ENCODE measurements around the gene LGALS9.
"Not testable (repeated sequence)": the region's sequence is repeated elsewhere in the genome, so short reads cannot be mapped to it uniquely, and the experiment has no call there.

LGALS9 gene

DNA sequence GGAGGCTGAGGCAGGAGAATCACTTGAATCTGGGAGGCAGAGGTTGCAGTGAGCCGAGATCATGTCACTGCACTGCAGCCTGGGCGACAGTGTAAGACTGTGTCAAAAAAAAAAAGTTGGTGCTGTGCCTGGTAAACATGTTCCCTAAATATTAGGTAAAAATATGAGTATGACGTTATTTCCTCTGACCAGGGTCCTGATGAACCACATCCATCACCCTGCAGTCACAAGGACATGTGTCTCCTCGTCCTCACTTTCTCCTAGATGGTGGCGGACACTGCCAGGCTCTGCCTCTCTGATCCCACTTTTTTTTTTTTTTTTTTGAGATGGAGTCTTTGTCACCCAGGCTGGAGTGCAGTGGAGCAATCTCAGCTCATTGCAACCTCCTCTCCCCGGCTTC, 28.7 kb downstream of the LGALS9 start:
- H3K36me3 ChIP-seq (ENCODE audit: control insufficient read depth, low read depth, low read length), result no peaks in the 10 kb centered on the region
- H3K27ac ChIP-seq (ENCODE audit: low read length), result no peak overlapping the region
- H3K9ac ChIP-seq (ENCODE audit: low read length), result no peak overlapping the region
- no peaks in the 10 kb centered on the region for H3K9me3 ChIP-seq (ENCODE audit: control insufficient read depth, low read depth, low read length)
- no peaks in the 10 kb centered on the region for H3K4me1 ChIP-seq (ENCODE audit: control insufficient read depth, low read depth, low read length)
- H3K27me3 ChIP-seq (ENCODE audit: control insufficient read depth, insufficient read depth, low read length), result no peaks in the 10 kb centered on the region
- H3K4me3 ChIP-seq (ENCODE audit: low read length), result no peak overlapping the region

DNA sequence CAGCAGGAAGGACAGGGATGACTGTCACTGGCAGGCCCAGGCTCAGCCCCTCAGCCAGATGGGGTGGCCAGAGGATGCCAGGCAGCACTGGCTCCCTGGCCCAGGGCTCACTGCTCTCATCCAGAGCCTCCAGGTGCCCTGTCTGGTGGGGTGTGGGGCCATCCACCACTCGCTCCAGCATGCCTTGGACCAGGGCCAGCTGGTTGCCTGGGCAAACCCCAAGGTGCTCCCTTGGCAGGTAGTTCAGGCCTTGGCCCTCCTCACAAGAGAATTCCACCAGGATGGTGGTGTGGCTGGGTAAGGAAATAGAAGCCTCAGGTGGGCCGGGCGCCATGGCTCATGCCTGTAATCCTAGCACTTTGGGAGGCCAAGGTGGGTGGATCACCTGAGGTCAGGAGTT, 29.4 kb downstream of the LGALS9 start:
- H3K4me3 ChIP-seq (ENCODE audit: low read length), result no peak overlapping the region
- no peaks in the 10 kb centered on the region for H3K36me3 ChIP-seq (ENCODE audit: control insufficient read depth, low read depth, low read length)
- no peak overlapping the region for H3K9ac ChIP-seq (ENCODE audit: low read length)
- H3K9me3 ChIP-seq (ENCODE audit: control insufficient read depth, low read depth, low read length), result no peaks in the 10 kb centered on the region
- H3K27ac ChIP-seq (ENCODE audit: low read length), result no peak overlapping the region
- H3K27me3 ChIP-seq (ENCODE audit: control insufficient read depth, insufficient read depth, low read length), result no peaks in the 10 kb centered on the region
- H3K4me1 ChIP-seq (ENCODE audit: control insufficient read depth, low read depth, low read length), result no peaks in the 10 kb centered on the region

DNA sequence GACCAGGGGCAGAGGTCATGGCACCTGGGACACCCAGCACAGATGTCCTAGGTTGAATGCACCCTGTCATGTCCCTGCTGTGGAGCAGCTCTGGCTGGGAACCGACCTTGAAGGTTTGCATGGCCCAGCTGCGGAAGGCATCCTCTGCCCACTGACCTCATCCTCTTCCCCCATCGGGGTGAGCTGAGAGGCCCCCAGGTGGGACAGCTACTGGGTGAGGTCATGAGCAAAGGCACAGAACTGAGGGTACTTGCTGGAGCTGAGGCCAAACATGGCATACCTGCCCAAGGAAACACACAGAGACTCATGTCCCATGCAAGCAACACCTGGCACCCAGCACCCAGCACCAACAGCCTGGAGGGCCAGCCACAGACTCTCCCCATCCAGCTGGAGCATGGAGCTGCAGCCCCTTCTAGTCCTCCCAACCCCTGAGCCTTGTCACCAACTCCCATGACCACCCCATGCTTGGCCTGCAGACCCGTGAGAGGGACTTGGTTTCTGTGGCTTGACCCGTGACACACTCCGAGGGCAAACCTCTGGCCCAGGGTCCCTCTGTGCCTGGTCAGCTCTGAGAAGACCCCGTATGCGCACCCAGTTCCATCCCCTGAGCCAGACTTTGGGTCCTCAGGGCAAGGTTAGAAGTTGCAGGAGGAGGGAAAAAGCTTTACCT, 33.1 kb downstream of the LGALS9 start:
- Histone ChIP-seq H3K27ac (ENCODE audit: low read length) (no peak overlapping the region), H3K9me3 (ENCODE audit: control insufficient read depth, low read depth, low read length) (no peaks in the 10 kb centered on the region), H3K36me3 (ENCODE audit: control insufficient read depth, low read depth, low read length) (no peaks in the 10 kb centered on the region), H3K4me1 (ENCODE audit: control insufficient read depth, low read depth, low read length) (no peaks in the 10 kb centered on the region), H3K4me3 (ENCODE audit: low read length) (no peak overlapping the region), H3K9ac (ENCODE audit: low read length) (no peak overlapping the region), H3K27me3 (ENCODE audit: control insufficient read depth, insufficient read depth, low read length) (no peaks in the 10 kb centered on the region)

DNA sequence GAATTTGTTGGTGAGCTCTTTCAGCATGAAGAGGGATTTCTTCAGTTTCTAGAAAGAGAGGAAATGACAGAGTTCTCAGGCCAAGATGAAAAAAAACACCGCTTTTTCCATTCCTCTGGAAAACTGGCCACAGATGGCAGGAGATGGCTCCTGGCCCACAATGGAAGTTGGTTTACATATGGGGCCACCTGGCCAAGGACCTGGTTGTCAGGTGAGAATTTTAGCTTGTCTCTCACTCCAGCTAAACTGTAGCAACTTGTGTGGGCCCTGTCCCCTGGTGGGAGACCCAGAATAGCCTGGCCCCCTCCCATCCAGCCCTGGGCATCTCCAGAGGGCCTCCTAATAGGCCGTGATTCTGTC, 33.6 kb downstream of the LGALS9 start:
- Histone ChIP-seq H3K4me1 (ENCODE audit: control insufficient read depth, low read depth, low read length) (no peaks in the 10 kb centered on the region), H3K27me3 (ENCODE audit: control insufficient read depth, insufficient read depth, low read length) (no peaks in the 10 kb centered on the region), H3K9me3 (ENCODE audit: control insufficient read depth, low read depth, low read length) (no peaks in the 10 kb centered on the region), H3K4me3 (ENCODE audit: low read length) (no peak overlapping the region), H3K36me3 (ENCODE audit: control insufficient read depth, low read depth, low read length) (no peaks in the 10 kb centered on the region), H3K27ac (ENCODE audit: low read length) (no peak overlapping the region), H3K9ac (ENCODE audit: low read length) (no peak overlapping the region)

DNA sequence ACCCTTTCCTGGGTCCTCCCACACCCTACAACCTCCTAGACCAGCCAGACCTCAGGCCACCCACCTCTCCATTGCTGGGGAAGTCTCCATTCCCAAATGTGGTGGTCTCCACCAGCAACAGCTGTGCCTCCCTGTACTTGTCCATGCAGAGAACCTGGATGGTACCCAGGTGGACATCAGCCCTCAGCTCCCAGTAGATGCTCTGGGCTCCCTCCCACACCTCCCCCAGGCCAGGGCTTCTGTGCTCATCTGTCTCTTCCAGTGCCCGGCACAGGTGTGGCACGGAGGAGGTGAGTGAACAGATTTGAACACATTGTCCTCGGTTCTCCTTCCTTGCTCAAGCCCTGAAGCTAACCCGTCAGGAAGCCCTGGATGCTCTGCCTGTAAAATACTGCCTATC, 34.6 kb downstream of the LGALS9 start:
- H3K27ac ChIP-seq (ENCODE audit: low read length), result no peak overlapping the region
- no peaks in the 10 kb centered on the region for H3K36me3 ChIP-seq (ENCODE audit: control insufficient read depth, low read depth, low read length)
- no peak overlapping the region for H3K9ac ChIP-seq (ENCODE audit: low read length)

DNA sequence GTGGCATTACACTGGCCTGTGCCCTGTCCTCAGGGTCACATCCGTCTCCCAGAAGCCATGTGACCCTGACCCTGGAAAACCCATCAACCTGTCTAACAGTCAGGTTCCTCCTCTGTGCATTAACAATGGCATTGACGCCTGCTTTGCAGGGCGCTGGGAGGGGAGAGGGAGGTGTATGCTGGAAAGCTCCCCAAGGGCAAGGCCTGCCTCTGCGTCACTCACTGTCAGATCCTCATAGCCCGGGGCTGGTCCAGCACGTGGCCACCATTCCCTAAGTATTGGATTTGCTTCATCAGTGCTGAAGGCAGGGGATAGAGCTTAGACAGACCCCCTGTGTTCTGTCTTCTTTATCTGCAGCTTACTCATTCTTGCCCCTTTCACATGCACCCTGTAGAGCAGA, 35.3 kb downstream of the LGALS9 start:
- not testable (repeated sequence) for H3K4me3 ChIP-seq (ENCODE audit: low read length); H3K9ac ChIP-seq (ENCODE audit: low read length); H3K4me1 ChIP-seq (ENCODE audit: control insufficient read depth, low read depth, low read length); H3K9me3 ChIP-seq (ENCODE audit: control insufficient read depth, low read depth, low read length); H3K27me3 ChIP-seq (ENCODE audit: control insufficient read depth, insufficient read depth, low read length); H3K27ac ChIP-seq (ENCODE audit: low read length); H3K36me3 ChIP-seq (ENCODE audit: control insufficient read depth, low read depth, low read length)

More for the DNA sequence above, 34.6 kb downstream of the LGALS9 start:
- no peak overlapping the region for H3K4me3 ChIP-seq (ENCODE audit: low read length)
- no peaks in the 10 kb centered on the region for H3K9me3 ChIP-seq (ENCODE audit: control insufficient read depth, low read depth, low read length)
- no peaks in the 10 kb centered on the region for H3K4me1 ChIP-seq (ENCODE audit: control insufficient read depth, low read depth, low read length)
- no peaks in the 10 kb centered on the region for H3K27me3 ChIP-seq (ENCODE audit: control insufficient read depth, insufficient read depth, low read length)

DNA sequence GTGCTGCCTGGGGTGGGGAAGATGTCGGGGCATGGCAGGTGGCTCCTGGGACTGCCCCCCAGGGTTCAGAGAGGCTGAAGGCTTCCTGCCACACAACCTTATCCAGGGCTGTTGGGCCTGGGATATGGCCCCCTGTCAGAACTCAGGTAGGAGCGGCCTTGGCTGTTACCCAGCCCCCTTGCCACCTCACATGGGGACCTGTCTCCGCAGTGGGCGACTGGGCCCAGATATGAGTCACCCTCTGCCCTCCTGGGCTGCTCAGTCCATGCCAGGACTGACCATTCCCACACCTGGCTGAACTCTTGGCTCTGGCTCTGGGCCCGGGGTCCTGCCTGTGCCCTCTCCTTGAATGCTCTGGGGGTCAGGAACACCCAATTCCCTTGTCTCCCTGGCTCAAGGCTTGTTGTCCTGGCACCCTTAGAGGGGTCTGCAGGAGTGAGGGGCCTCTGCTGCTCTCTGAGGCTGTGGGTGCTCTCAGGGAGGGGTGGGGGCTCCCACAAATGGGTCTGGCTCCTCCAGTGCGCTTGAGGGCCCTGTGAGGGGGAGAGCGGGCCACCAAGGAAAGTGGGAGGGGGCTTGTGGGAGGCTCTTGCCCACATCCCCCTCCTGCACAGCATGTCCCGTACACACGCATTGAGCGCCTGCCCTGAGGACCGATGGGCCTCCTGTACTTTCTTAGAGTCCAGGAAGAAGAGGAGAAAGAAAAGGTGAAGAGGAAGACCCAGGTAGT, 36.0 kb downstream of the LGALS9 start:
- Histone ChIP-seq H3K36me3 (ENCODE audit: control insufficient read depth, low read depth, low read length) (no peaks in the 10 kb centered on the region), H3K27ac (ENCODE audit: low read length) (no peak overlapping the region)

DNA sequence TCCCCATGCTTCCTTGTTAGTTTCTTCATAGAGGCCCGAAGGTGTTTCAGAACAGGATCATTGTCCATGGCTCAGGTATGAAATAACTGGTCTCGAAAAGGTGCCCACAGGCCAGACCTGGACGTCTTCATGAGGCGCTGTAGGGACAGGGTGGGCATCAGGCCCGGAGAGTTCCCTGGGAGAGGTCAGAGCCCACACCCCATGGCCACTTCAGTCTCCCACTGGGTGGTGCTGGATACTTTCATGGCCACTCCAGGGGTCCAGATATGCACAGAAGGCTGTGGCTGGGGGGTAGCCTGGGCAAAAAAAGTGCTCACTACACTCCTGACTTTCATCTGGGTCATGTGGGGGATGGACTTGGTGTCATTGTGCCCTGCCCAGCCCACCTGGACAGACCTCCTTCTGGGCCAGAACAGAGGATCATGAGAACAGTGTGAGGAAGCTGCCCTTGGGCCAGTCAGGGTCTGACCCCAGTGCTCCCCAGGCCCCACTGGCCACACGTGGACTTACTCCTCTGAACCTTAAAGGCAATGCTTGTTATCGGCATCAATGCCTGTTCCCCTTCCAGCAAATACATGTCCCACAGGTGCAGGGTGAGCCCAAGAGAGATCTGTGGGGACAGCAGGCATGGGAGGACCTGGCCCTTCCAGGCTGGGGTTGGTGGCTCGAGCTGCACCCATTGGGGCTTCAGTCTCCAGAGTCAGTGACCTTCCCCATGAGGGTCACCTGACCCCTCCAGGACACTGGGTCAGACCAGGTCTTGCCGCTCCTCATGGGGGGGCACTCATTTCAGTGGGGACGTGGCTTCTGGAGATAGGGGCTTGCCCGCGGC, 36.9 kb downstream of the LGALS9 start:
- Histone ChIP-seq H3K4me1 (ENCODE audit: control insufficient read depth, low read depth, low read length) (no peaks in the 10 kb centered on the region), H3K36me3 (ENCODE audit: control insufficient read depth, low read depth, low read length) (no peaks in the 10 kb centered on the region), H3K9me3 (ENCODE audit: control insufficient read depth, low read depth, low read length) (no peaks in the 10 kb centered on the region), H3K4me3 (ENCODE audit: low read length) (no peak overlapping the region), H3K9ac (ENCODE audit: low read length) (no peak overlapping the region), H3K27ac (ENCODE audit: low read length) (no peak overlapping the region), H3K27me3 (ENCODE audit: control insufficient read depth, insufficient read depth, low read length) (no peaks in the 10 kb centered on the region)

More for the DNA sequence above, 36.0 kb downstream of the LGALS9 start:
- no peaks in the 10 kb centered on the region for H3K4me1 ChIP-seq (ENCODE audit: control insufficient read depth, low read depth, low read length)
- H3K9me3 ChIP-seq (ENCODE audit: control insufficient read depth, low read depth, low read length), result no peaks in the 10 kb centered on the region
- no peaks in the 10 kb centered on the region for H3K27me3 ChIP-seq (ENCODE audit: control insufficient read depth, insufficient read depth, low read length)
- H3K9ac ChIP-seq (ENCODE audit: low read length), result no peak overlapping the region
- H3K4me3 ChIP-seq (ENCODE audit: low read length), result no peak overlapping the region

DNA sequence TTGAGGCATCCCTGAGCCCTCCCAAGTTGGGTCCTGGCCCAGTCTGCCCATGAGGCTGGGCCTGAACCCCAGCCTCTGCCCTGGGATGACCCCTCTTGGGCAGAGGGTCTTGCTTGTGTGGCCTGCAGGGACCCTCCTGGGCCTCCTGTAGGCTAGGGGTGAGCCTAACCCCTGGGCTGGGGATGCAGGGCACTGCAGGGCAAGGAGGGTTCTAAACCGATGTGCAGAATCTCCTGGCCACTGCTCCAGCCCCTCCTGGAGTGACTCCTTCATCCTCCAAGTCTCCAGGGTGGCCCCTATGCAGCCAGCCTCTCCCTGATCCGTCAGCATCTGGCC, 37.5 kb downstream of the LGALS9 start:
- no peaks in the 10 kb centered on the region for H3K9me3 ChIP-seq (ENCODE audit: control insufficient read depth, low read depth, low read length)
- no peaks in the 10 kb centered on the region for H3K36me3 ChIP-seq (ENCODE audit: control insufficient read depth, low read depth, low read length)
- H3K27ac ChIP-seq (ENCODE audit: low read length), result no peak overlapping the region
- no peaks in the 10 kb centered on the region for H3K27me3 ChIP-seq (ENCODE audit: control insufficient read depth, insufficient read depth, low read length)
- no peaks in the 10 kb centered on the region for H3K4me1 ChIP-seq (ENCODE audit: control insufficient read depth, low read depth, low read length)
- no peak overlapping the region for H3K9ac ChIP-seq (ENCODE audit: low read length)
- H3K4me3 ChIP-seq (ENCODE audit: low read length), result no peak overlapping the region

DNA sequence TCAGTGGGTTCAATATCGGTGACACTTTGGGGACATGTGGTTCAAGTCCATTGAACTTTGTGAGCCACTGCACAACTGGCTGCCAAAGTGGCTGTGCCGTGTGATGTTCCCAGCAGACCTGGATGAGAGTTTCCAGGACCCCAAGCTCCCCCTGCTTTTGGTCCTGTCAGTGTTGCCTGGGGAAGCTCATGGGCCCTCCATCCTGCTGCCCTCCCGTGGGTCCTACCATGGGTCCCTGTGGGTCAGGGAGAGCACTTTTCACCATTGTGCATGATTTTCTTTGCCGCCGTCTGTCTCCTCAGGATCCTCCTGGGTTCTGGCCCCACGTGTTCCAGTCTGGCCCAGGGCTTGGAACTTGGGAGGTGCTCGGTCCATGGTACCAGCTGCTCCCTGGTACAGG, 38.1 kb downstream of the LGALS9 start:
- H3K4me3 ChIP-seq (ENCODE audit: low read length), result no peak overlapping the region
- no peak overlapping the region for H3K9ac ChIP-seq (ENCODE audit: low read length)
- H3K36me3 ChIP-seq (ENCODE audit: control insufficient read depth, low read depth, low read length), result no peaks in the 10 kb centered on the region
- H3K9me3 ChIP-seq (ENCODE audit: control insufficient read depth, low read depth, low read length), result no peaks in the 10 kb centered on the region
- no peaks in the 10 kb centered on the region for H3K27me3 ChIP-seq (ENCODE audit: control insufficient read depth, insufficient read depth, low read length)
- no peak overlapping the region for H3K27ac ChIP-seq (ENCODE audit: low read length)
- no peaks in the 10 kb centered on the region for H3K4me1 ChIP-seq (ENCODE audit: control insufficient read depth, low read depth, low read length)

DNA sequence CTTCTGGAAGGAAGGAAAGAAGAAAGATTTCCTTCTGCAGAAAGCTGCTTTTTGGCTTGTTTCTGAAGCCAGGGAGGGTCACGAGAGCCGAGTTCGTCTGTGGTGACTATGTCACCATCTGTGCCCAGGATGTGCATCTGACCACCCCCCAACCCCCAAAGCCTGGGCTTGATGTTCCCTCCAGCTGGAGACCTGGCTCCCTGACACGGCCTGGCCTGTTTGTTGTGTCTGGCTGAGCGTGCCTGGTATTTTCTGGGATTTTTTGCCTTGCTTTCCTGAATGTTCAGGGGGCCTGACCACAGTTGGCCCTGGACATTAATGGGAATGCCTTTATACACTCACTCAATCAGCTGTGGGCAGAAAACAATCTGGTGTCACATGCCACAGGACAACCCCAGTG, 38.9 kb downstream of the LGALS9 start:
- H3K4me1 ChIP-seq (ENCODE audit: control insufficient read depth, low read depth, low read length), result no peaks in the 10 kb centered on the region
- H3K4me3 ChIP-seq (ENCODE audit: low read length), result no peak overlapping the region
- H3K9ac ChIP-seq (ENCODE audit: low read length), result no peak overlapping the region
- H3K9me3 ChIP-seq (ENCODE audit: control insufficient read depth, low read depth, low read length), result no peaks in the 10 kb centered on the region
- no peaks in the 10 kb centered on the region for H3K36me3 ChIP-seq (ENCODE audit: control insufficient read depth, low read depth, low read length)
- no peaks in the 10 kb centered on the region for H3K27me3 ChIP-seq (ENCODE audit: control insufficient read depth, insufficient read depth, low read length)
- no peak overlapping the region for H3K27ac ChIP-seq (ENCODE audit: low read length)
